GM23248 (cell line): ENCODE data around the gene ZNF319. TPM values are rescaled to one million over a fixed set of nuclear protein-coding genes. Genes with fewer than 3 reads are reported as not detected.
"Not testable (repeated sequence)": the region's sequence is repeated elsewhere in the genome, so short reads cannot be mapped to it uniquely, and the experiment has no call there.

Source experiments
- DNase-seq: peaks from one replicate; pipeline ENCODE4 v3.0.0-alpha.2; 2015
- H2AFZ ChIP-seq: fragments of 200-600 bp; sonication (generic); 2 replicates; pipeline ENCODE4 v1.6.1; 2016; ENCODE audit warnings: antibody characterized with exemption
- H3F3A ChIP-seq: fragments of 200-600 bp; sonication (generic); 2 replicates; pipeline ENCODE4 v1.6.1; 2016; ENCODE audit warnings: mild to moderate bottlenecking, antibody characterized with exemption, mixed run types; ENCODE audit not compliant: insufficient read depth
- H3K27ac ChIP-seq: fragments of 200-600 bp; sonication (generic); 2 replicates; pipeline ENCODE4 v1.5.1; 2016; ENCODE audit warnings: mild to moderate bottlenecking
- H3K27me3 ChIP-seq: fragments of 200-600 bp; sonication (generic); replicated peaks from 2 replicates; pipeline ENCODE4 v1.6.1; 2016; ENCODE audit warnings: mild to moderate bottlenecking; ENCODE audit not compliant: insufficient read depth
- H3K36me3 ChIP-seq: fragments of 200-600 bp; sonication (generic); 2 replicates; pipeline ENCODE4 v1.6.1; 2016; ENCODE audit warnings: low read depth, mild to moderate bottlenecking
- H3K4me1 ChIP-seq: fragments of 200-600 bp; sonication (generic); 2 replicates; pipeline ENCODE4 v1.6.1; 2016; ENCODE audit warnings: mild to moderate bottlenecking; ENCODE audit not compliant: insufficient read depth
- H3K4me2 ChIP-seq: fragments of 200-600 bp; sonication (generic); one replicate; pipeline ENCODE4 v1.6.1; 2016; ENCODE audit warnings: mild to moderate bottlenecking; ENCODE audit not compliant: unreplicated experiment
- H3K4me3 ChIP-seq: fragments of 200-600 bp; sonication (generic); 2 replicates; pipeline ENCODE4 v1.5.1; 2016; ENCODE audit warnings: mild to moderate bottlenecking
- H3K79me2 ChIP-seq: fragments of 200-600 bp; sonication (generic); 2 replicates; pipeline ENCODE4 v1.6.1; 2016; ENCODE audit warnings: mild to moderate bottlenecking; ENCODE audit not compliant: insufficient read depth
- H3K9ac ChIP-seq: fragments of 200-600 bp; sonication (generic); 2 replicates; pipeline ENCODE4 v1.6.1; 2016; ENCODE audit warnings: mild to moderate bottlenecking
- H3K9me2 ChIP-seq: fragments of 200-600 bp; sonication (generic); 2 replicates; pipeline ENCODE4 v1.6.1; 2016; ENCODE audit warnings: mixed run types, mild to moderate bottlenecking, moderate library complexity; ENCODE audit not compliant: insufficient read depth
- H3K9me3 ChIP-seq: fragments of 200-600 bp; sonication (generic); one replicate; pipeline ENCODE4 v1.6.1; 2017; ENCODE audit warnings: low read depth
- H4K20me1 ChIP-seq: fragments of 200-600 bp; sonication (generic); 2 replicates; pipeline ENCODE4 v1.6.0; 2016; ENCODE audit not compliant: insufficient read depth
- EZH2 ChIP-seq: fragments of 200-600 bp; sonication (generic); IDR thresholded peaks from 2 replicates; pipeline ENCODE4 v1.6.1; 2018; ENCODE audit warnings: antibody characterized with exemption, mild to moderate bottlenecking; ENCODE audit not compliant: insufficient read depth, poor library complexity, severe bottlenecking
- EZH2phosphoT487 ChIP-seq: fragments of 200-600 bp; sonication (generic); IDR thresholded peaks from 2 replicates; pipeline ENCODE4 v1.6.1; 2018; ENCODE audit warnings: antibody characterized with exemption, moderate library complexity, mild to moderate bottlenecking, low read depth; ENCODE audit not compliant: insufficient read depth
- WGBS, 2 experiments: methylation state at CpG; one replicate each; pipeline ENCODE4 v1.1.6; 2015 to 2017; ENCODE audit warnings: low lambda C conversion rate in 2 of 2, low coverage in 1 of 2; ENCODE audit errors: missing lambda C conversion rate in 2 of 2; 5-methylcytosine and 5-hydroxymethylcytosine counted together
- in situ Hi-C: fragments of 300-500 bp; cut with MboI; formaldehyde crosslinking; loops from 2 replicates; pipeline ENCODE4 v1.15.0; 2020
- polyA plus RNA-seq: library from polyadenylated mRNA; unstranded; fragments of >200 nt; fragmentation: Nextera tagmentation; extraction: Ambion mirVana; gene quantifications from 2 replicates; pipeline ENCODE4 v1.2.1, GENCODE V29; 2016
- total RNA-seq: library from RNA; depleted of rRNA; stranded (reverse); fragments of >200 nt; shearing (Covaris generic); gene quantifications from 2 replicates; pipeline ENCODE4 v1.2.3, GENCODE V29; 2014

ZNF319 gene
- total and polyA plus RNA-seq, 2 experiments from 2014 or later: 4.6 to 8.2 TPM

GRCh38 chr16:58009856-58010416, 9.5 kb upstream of the ZNF319 start:
- Histone ChIP-seq H3K9ac (no peak overlapping the region), H3K4me3 (no peak overlapping the region), H3K79me2 (peaks cover 28% of the 10 kb centered on the region; the same call in 1 of the 2 replicates), H3K4me1 (0 out of 2 replicates have a peak, but pooled peaks cover 8% of the 10 kb centered on the region), H2AFZ (no peak overlapping the region), H3K27ac (no peak overlapping the region), H3F3A (no peaks in the 10 kb centered on the region), H3K9me3 (no peaks in the 10 kb centered on the region), H3K4me2 (no peak overlapping the region), H3K36me3 (peaks cover 11% of the 10 kb centered on the region; the same call in 1 of the 2 replicates), H3K9me2 (no peaks in the 10 kb centered on the region), H4K20me1 (no peaks in the 10 kb centered on the region), H3K27me3 (no peaks in the 10 kb centered on the region)
- in situ Hi-C loops: loop anchor here (5.0 to 25.0 kb wide), 2 partner anchors 108 to 477 kb away; no protein-coding TSS in a partner anchor
- 96 to 99% methylated on average over 11 of the region's 11 CpGs for WGBS, 2 experiments
- no peak for DNase-seq
- no peak for TF ChIP-seq EZH2
- TF ChIP-seq EZH2phosphoT487: no peak

- H4K20me1 ChIP-seq, H3K36me3 ChIP-seq, H3K27ac ChIP-seq, H3F3A ChIP-seq, H3K9ac ChIP-seq, H3K27me3 ChIP-seq, H3K4me2 ChIP-seq, H3K9me3 ChIP-seq, H3K4me1 ChIP-seq, H3K9me2 ChIP-seq, H2AFZ ChIP-seq, H3K4me3 ChIP-seq: not testable (repeated sequence)
- 81 to 84% methylated on average over 12 of the region's 12 CpGs for WGBS, 2 experiments
- in situ Hi-C loops: loop anchor here (5.0 to 25.0 kb wide), 2 partner anchors 102 to 483 kb away; no protein-coding TSS in a partner anchor
- peaks cover 28% of the 10 kb centered on the region; the same call in 1 of the 2 replicates for H3K79me2 ChIP-seq
- peak; percentile 18 for DNase-seq
Observed at GRCh38 chr16:58004736-58005135, 4.3 kb upstream of the ZNF319 start.

GRCh38 chr16:58002936-58003335, 2.5 kb upstream of the ZNF319 start:
- Histone ChIP-seq H3K9me3 (no peaks in the 10 kb centered on the region), H3K4me2 (no peak overlapping the region), H2AFZ (no peak overlapping the region), H3K9me2 (no peaks in the 10 kb centered on the region), H3K4me3 (no peak overlapping the region), H3K36me3 (peaks cover 5% of the 10 kb centered on the region; the same call in 1 of the 2 replicates), H3K9ac (no peak overlapping the region), H3K4me1 (peaks cover 16% of the 10 kb centered on the region), H4K20me1 (no peaks in the 10 kb centered on the region), H3K27me3 (no peaks in the 10 kb centered on the region), H3K79me2 (peaks cover 21% of the 10 kb centered on the region; the same call in 1 of the 2 replicates), H3F3A (peaks cover 18% of the 10 kb centered on the region), H3K27ac (no peak overlapping the region)
- WGBS, 2 experiments: 97 to 98% methylated on average over 5 of the region's 5 CpGs
- no peak for DNase-seq
- TF ChIP-seq EZH2 (no peak), EZH2phosphoT487 (no peak)
- in situ Hi-C loops: loop anchor here (25.0 kb wide), 1 partner anchor 484 kb away; no protein-coding TSS in a partner anchor

- Histone ChIP-seq H3K9me3 (no peaks in the 10 kb centered on the region), H3K4me3 (no peak overlapping the region), H3K36me3 (peaks cover 5% of the 10 kb centered on the region; the same call in 1 of the 2 replicates), H3K9me2 (no peaks in the 10 kb centered on the region), H3K9ac (no peak overlapping the region), H3K4me1 (peaks cover 16% of the 10 kb centered on the region), H3K27ac (no peak overlapping the region), H3F3A (peaks cover 18% of the 10 kb centered on the region), H3K27me3 (no peaks in the 10 kb centered on the region), H2AFZ (no peak overlapping the region), H3K4me2 (no peak overlapping the region), H3K79me2 (peaks cover 19% of the 10 kb centered on the region; the same call in 1 of the 2 replicates), H4K20me1 (no peaks in the 10 kb centered on the region)
- 70 to 73% methylated on average over 9 of the region's 9 CpGs for WGBS, 2 experiments
- no peak for DNase-seq
- TF ChIP-seq EZH2phosphoT487 (no peak), EZH2 (no peak)
- in situ Hi-C loops: loop anchor here (25.0 kb wide), 1 partner anchor 485 kb away; no protein-coding TSS in a partner anchor
Observed at GRCh38 chr16:58002416-58002800, 1.9 kb upstream of the ZNF319 start.
